ENCODE data around the gene NADSYN1. TPM values are rescaled to one million over a fixed set of nuclear protein-coding genes. Genes with fewer than 3 reads are reported as not detected.

Gene NADSYN1
- total and polyA plus RNA-seq, 2 experiments from 2014 or later = 35.6 to 54.9 TPM

DNA sequence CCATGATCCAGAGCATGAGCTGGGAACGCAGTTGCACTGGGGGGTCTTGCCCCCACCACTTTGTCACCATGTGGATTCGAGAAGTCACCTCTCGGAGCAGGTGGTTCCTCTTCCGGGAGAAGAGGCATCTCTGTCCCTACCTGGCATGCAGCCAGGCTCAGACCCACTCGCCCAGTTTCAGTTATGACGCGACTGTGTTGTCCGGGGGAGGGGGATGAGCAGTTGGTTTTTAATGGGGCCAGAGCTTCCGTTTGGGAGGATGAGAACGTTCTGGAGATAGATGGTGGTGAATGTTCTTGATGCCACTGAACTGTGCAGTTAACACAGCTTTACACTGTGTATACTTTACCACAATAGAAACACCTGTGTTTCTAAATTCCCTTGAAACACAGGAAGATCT lies 46.3 kb upstream of the NADSYN1 start (continued):
- TF ChIP-seq, protein P1, sequence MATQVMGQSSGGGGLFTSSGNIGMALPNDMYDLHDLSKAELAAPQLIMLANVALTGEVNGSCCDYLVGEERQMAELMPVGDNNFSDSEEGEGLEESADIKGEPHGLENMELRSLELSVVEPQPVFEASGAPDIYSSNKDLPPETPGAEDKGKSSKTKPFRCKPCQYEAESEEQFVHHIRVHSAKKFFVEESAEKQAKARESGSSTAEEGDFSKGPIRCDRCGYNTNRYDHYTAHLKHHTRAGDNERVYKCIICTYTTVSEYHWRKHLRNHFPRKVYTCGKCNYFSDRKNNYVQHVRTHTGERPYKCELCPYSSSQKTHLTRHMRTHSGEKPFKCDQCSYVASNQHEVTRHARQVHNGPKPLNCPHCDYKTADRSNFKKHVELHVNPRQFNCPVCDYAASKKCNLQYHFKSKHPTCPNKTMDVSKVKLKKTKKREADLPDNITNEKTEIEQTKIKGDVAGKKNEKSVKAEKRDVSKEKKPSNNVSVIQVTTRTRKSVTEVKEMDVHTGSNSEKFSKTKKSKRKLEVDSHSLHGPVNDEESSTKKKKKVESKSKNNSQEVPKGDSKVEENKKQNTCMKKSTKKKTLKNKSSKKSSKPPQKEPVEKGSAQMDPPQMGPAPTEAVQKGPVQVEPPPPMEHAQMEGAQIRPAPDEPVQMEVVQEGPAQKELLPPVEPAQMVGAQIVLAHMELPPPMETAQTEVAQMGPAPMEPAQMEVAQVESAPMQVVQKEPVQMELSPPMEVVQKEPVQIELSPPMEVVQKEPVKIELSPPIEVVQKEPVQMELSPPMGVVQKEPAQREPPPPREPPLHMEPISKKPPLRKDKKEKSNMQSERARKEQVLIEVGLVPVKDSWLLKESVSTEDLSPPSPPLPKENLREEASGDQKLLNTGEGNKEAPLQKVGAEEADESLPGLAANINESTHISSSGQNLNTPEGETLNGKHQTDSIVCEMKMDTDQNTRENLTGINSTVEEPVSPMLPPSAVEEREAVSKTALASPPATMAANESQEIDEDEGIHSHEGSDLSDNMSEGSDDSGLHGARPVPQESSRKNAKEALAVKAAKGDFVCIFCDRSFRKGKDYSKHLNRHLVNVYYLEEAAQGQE (IDR thresholded peaks at IDR 0.05; ENCODE audit: unreplicated experiment) = no peak
- TF ChIP-seq EZH2 (IDR thresholded peaks at IDR 0.05; ENCODE audit: low read depth, unreplicated experiment) (no peak), EZH2phosphoT487 (IDR thresholded peaks at IDR 0.05; ENCODE audit: unreplicated experiment) (no peak), ZNF331 (CRISPR knock-in tag; IDR thresholded peaks at IDR 0.05; ENCODE audit: low read depth) (no peak), JUNB (IDR thresholded peaks at IDR 0.05; ENCODE audit: unreplicated experiment) (no peak), ZNF114 (CRISPR knock-in tag; IDR thresholded peaks at IDR 0.05) (no peak), POLR2AphosphoS5 (IDR thresholded peaks at IDR 0.05; ENCODE audit: low read depth) (no peak), CREB1 (CRISPR knock-in tag; IDR thresholded peaks at IDR 0.05; ENCODE audit: low read depth) (no peak)
- TF ChIP-seq, protein P2, sequence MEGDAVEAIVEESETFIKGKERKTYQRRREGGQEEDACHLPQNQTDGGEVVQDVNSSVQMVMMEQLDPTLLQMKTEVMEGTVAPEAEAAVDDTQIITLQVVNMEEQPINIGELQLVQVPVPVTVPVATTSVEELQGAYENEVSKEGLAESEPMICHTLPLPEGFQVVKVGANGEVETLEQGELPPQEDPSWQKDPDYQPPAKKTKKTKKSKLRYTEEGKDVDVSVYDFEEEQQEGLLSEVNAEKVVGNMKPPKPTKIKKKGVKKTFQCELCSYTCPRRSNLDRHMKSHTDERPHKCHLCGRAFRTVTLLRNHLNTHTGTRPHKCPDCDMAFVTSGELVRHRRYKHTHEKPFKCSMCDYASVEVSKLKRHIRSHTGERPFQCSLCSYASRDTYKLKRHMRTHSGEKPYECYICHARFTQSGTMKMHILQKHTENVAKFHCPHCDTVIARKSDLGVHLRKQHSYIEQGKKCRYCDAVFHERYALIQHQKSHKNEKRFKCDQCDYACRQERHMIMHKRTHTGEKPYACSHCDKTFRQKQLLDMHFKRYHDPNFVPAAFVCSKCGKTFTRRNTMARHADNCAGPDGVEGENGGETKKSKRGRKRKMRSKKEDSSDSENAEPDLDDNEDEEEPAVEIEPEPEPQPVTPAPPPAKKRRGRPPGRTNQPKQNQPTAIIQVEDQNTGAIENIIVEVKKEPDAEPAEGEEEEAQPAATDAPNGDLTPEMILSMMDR (conservative IDR thresholded peaks at IDR 0.05; ENCODE audit: low read depth in 2 of 2) = no peak

DNA sequence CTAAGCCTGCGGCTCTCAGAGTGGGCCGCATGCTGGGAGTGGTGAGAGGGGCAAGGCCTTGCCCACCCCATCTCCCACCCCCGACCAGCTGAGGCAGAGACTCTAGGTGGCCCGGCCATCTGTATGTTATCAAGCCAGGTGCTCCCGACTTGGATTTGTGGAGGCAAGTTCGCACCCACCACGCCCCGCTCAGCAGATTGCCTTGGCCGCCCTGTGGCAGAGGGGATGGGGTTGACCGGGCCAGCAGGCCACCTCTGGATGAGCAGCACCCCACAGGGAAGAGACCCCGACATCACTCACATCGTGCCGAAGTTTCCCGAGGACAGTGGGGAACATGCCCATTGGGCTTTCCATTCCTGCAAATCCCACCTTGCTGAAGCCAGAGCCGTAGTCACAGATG lies 45.6 kb upstream of the NADSYN1 start:
- no peaks in the 10 kb centered on the region for H3K4me1 Mint-ChIP-seq
- no peaks in the 10 kb centered on the region for H3F3A ChIP-seq (replicated peaks; ENCODE audit: low read depth)
- no peaks in the 10 kb centered on the region for H3K4me1 ChIP-seq (ENCODE audit: insufficient read depth)
- H3K27me3 ChIP-seq (ENCODE audit: insufficient read depth) = no peaks in the 10 kb centered on the region
- H3K27ac ChIP-seq (ENCODE audit: low read depth) = no peak overlapping the region
- no peak overlapping the region for H3K4me2 ChIP-seq
- peaks cover 3% of the 10 kb centered on the region; the same call in 1 of the 2 replicates for H3K9me2 ChIP-seq (ENCODE audit: insufficient read depth)
- peaks cover 19% of the 10 kb centered on the region for H3K9me3 Mint-ChIP-seq
- no peak for ATAC-seq
- H3K4me3 ChIP-seq = no peak overlapping the region
- no peaks in the 10 kb centered on the region for H3K36me3 ChIP-seq (ENCODE audit: insufficient read depth)
- H3K4me3 Mint-ChIP-seq = no peak overlapping the region
- no peak for DNase-seq (ENCODE audit: low spot score)
- no peaks in the 10 kb centered on the region for H3K79me2 ChIP-seq (replicated peaks; ENCODE audit: insufficient read depth)
- H4K20me1 ChIP-seq (replicated peaks; ENCODE audit: insufficient read depth) = no peaks in the 10 kb centered on the region
- no peak overlapping the region for H3K27ac Mint-ChIP-seq
- peaks cover 21% of the 10 kb centered on the region for H3K27me3 Mint-ChIP-seq (ENCODE audit: insufficient read depth, low read depth, poor library complexity)
- no peak overlapping the region for H2AFZ ChIP-seq
- H3K36me3 Mint-ChIP-seq (ENCODE audit: low read depth) = peaks cover 7% of the 10 kb centered on the region; the same call in 2 of the 3 replicates
- TF ChIP-seq, protein P1 (IDR thresholded peaks at IDR 0.05; ENCODE audit: unreplicated experiment) = no peak
- TF ChIP-seq CREB1 (CRISPR knock-in tag; IDR thresholded peaks at IDR 0.05; ENCODE audit: low read depth) = no peak
- no peak for TF ChIP-seq NANOG (IDR thresholded peaks at IDR 0.05; ENCODE audit: borderline replicate concordance)
- TF ChIP-seq STAT1 (IDR thresholded peaks at IDR 0.05; ENCODE audit: unreplicated experiment) = no peak
- no peak for TF ChIP-seq ZNF114 (CRISPR knock-in tag; IDR thresholded peaks at IDR 0.05)
- TF ChIP-seq EZH2phosphoT487 (IDR thresholded peaks at IDR 0.05; ENCODE audit: unreplicated experiment) = no peak

All from GM23338 (cell line).